ENCODE data around the gene P2RY10. TPM values are rescaled to one million over a fixed set of nuclear protein-coding genes. Genes with fewer than 3 reads are reported as not detected.

The P2RY10 gene
- total RNA-seq, 1 donor from 2014 or later, result not detected

DNA sequence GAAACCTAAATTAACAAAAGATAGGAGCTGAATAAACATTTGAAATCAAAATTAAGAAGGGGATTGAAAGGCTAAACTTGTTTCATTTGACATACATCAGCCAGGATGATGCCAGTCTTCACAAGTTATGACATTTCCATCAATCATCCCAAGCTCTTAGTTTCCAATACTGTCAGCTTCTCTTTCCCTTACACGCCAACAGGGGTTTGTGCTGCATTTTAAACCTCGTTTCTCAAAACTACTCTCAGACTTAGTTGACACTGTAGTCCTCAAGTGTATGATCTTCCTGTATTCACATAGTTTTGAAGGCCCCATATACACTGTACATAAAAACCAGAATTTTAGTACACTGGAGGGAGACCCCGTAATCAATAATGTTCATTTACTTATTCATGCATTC is 840 bp upstream of the P2RY10 start:
- H3K4me3 Mint-ChIP-seq (ENCODE audit: unreplicated experiment), result no peak overlapping the region
- H3K4me1 Mint-ChIP-seq (ENCODE audit: low read depth, unreplicated experiment), result no peaks in the 10 kb centered on the region
- Histone ChIP-seq H3K27ac (ENCODE audit: low read depth, low read length) (no peak overlapping the region), H3K4me2 (ENCODE audit: low read length) (no peak overlapping the region), H2AFZ (ENCODE audit: low read depth, low read length) (no peak overlapping the region), H4K20me1 (ENCODE audit: insufficient read depth, low read length) (no peaks in the 10 kb centered on the region), H3K4me3 (ENCODE audit: insufficient read depth, low read depth, low read length) (no peak overlapping the region), H3K36me3 (ENCODE audit: insufficient read depth, low read length) (no peaks in the 10 kb centered on the region), H3K4me1 (ENCODE audit: insufficient read depth, low read length) (no peaks in the 10 kb centered on the region), H3K9me3 (ENCODE audit: insufficient read depth, low read depth, low read length) (no peaks in the 10 kb centered on the region), H3K79me2 (ENCODE audit: insufficient read depth, low read length) (no peaks in the 10 kb centered on the region), H3K27me3 (ENCODE audit: insufficient read depth, low read length) (no peaks in the 10 kb centered on the region), H3K9ac (ENCODE audit: low read length) (no peak overlapping the region)
- TF ChIP-seq, protein P1, sequence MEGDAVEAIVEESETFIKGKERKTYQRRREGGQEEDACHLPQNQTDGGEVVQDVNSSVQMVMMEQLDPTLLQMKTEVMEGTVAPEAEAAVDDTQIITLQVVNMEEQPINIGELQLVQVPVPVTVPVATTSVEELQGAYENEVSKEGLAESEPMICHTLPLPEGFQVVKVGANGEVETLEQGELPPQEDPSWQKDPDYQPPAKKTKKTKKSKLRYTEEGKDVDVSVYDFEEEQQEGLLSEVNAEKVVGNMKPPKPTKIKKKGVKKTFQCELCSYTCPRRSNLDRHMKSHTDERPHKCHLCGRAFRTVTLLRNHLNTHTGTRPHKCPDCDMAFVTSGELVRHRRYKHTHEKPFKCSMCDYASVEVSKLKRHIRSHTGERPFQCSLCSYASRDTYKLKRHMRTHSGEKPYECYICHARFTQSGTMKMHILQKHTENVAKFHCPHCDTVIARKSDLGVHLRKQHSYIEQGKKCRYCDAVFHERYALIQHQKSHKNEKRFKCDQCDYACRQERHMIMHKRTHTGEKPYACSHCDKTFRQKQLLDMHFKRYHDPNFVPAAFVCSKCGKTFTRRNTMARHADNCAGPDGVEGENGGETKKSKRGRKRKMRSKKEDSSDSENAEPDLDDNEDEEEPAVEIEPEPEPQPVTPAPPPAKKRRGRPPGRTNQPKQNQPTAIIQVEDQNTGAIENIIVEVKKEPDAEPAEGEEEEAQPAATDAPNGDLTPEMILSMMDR (IDR thresholded peaks at IDR 0.05; ENCODE audit: insufficient read depth, low read depth, low read length), result no peak
- TF ChIP-seq EZH2 (IDR thresholded peaks at IDR 0.05; ENCODE audit: insufficient read depth, low read length), result no peak
- FAIRE-seq, result no peak
- no peaks in the 10 kb centered on the region for H3K9me3 Mint-ChIP-seq (ENCODE audit: unreplicated experiment)
- H3K36me3 Mint-ChIP-seq (ENCODE audit: low read depth, unreplicated experiment), result no peaks in the 10 kb centered on the region
- DNase-seq (ENCODE audit: low read depth), result no peak
- no peak overlapping the region for H3K27ac Mint-ChIP-seq (ENCODE audit: unreplicated experiment)
- H3K27me3 Mint-ChIP-seq (ENCODE audit: low read depth, unreplicated experiment), result no peaks in the 10 kb centered on the region

DNA sequence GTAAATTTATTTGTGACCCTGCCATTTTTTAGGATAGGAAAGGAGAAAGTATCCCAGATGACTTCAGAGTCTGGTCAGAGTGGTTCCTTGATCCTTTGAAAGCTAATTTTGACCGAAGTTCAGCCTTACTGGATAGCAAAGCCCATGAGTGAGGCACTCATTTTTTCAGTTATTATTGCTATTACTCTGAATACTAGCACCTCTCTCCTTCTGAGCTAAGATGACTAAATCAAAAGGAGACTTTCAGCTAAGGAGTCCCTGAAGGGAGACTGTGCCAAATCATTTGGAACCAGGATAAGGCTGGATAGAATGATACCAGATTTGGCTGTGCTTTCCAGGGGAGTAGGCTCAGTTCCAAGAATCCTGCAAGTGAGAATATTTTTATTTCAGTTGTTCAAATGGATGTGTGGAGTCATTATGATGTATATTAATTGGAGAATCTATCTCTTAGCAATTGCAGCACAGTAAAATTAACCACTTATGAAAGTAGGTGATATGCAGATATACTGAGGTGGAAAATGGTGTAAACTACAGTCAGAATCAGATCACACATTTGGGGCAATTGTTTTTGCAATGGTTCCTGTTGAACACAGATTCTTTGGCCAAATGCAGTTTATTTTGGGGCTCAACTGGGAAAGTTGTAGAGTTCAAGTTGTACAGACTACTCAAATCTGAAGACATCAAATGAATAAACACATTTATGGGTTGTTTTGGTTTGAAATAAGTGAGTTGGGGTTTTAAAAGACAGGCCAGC is 1.2 kb downstream of the P2RY10 start:
- H3K9me3 Mint-ChIP-seq (ENCODE audit: unreplicated experiment), result no peaks in the 10 kb centered on the region
- H3K36me3 Mint-ChIP-seq (ENCODE audit: low read depth, unreplicated experiment), result no peaks in the 10 kb centered on the region
- peak; percentile 79 for FAIRE-seq
- TF ChIP-seq, protein P1 (IDR thresholded peaks at IDR 0.05; ENCODE audit: insufficient read depth, low read depth, low read length), result no peak
- Histone ChIP-seq H3K4me1 (ENCODE audit: insufficient read depth, low read length) (no peaks in the 10 kb centered on the region), H3K27ac (ENCODE audit: low read depth, low read length) (no peak overlapping the region), H3K27me3 (ENCODE audit: insufficient read depth, low read length) (no peaks in the 10 kb centered on the region), H3K9ac (ENCODE audit: low read length) (no peak overlapping the region), H3K4me3 (ENCODE audit: insufficient read depth, low read depth, low read length) (no peak overlapping the region), H3K9me3 (ENCODE audit: insufficient read depth, low read depth, low read length) (no peaks in the 10 kb centered on the region), H4K20me1 (ENCODE audit: insufficient read depth, low read length) (no peaks in the 10 kb centered on the region), H3K4me2 (ENCODE audit: low read length) (no peak overlapping the region), H2AFZ (ENCODE audit: low read depth, low read length) (no peak overlapping the region), H3K79me2 (ENCODE audit: insufficient read depth, low read length) (no peaks in the 10 kb centered on the region), H3K36me3 (ENCODE audit: insufficient read depth, low read length) (no peaks in the 10 kb centered on the region)
- no peak for DNase-seq (ENCODE audit: low read depth)
- no peak overlapping the region for H3K4me3 Mint-ChIP-seq (ENCODE audit: unreplicated experiment)
- H3K4me1 Mint-ChIP-seq (ENCODE audit: low read depth, unreplicated experiment), result no peaks in the 10 kb centered on the region
- no peaks in the 10 kb centered on the region for H3K27me3 Mint-ChIP-seq (ENCODE audit: low read depth, unreplicated experiment)
- H3K27ac Mint-ChIP-seq (ENCODE audit: unreplicated experiment), result no peak overlapping the region

Measured in astrocyte (in vitro differentiated cells and primary cell).